B cell (primary cell): Measurements from ENCODE around the gene ZBTB33. TPM values are rescaled to one million over a fixed set of nuclear protein-coding genes. Genes with fewer than 3 reads are reported as not detected.

Source experiments
- ATAC-seq: fragments of 200-7000 bp; cut with Tn5 transposase; one replicate; pipeline ENCODE4 v1.10.0; 2021; ENCODE audit warnings: low read depth, mild to moderate bottlenecking, moderate number of reproducible peaks, moderate library complexity
- CTCF ChIA-PET: fragments of 350-600 bp; sonication (Branson Sonifier 250); formaldehyde crosslinking; loops from one replicate; lab custom pipeline; 2021; ENCODE audit warnings: antibody characterized with exemption, inconsistent platforms; lab: Charles Lee
- POLR2A ChIA-PET: fragments of 350-600 bp; sonication (Branson Sonifier 250); formaldehyde crosslinking; loops from one replicate; lab custom pipeline; 2021; ENCODE audit warnings: antibody characterized with exemption; lab: Charles Lee
- DNase-seq: peaks from one replicate; pipeline ENCODE4 v3.0.0; 2013
- H2AFZ ChIP-seq: 2 replicates; pipeline ENCODE4 v1.6.1; 2012; ENCODE audit warnings: mild to moderate bottlenecking, low read depth, low read length; ENCODE audit not compliant: insufficient read depth, poor library complexity, severe bottlenecking
- H3K27ac ChIP-seq, 2 donors: 1 replicate in 1 of 2; 2 replicates in 1 of 2; pipeline ENCODE4 v1.5.1; 2012 to 2013; ENCODE audit warnings: low read length in 2 of 2, mild to moderate bottlenecking in 2 of 2, moderate library complexity in 1 of 2
- H3K27me3 ChIP-seq, 4 experiments: fragments of 200-600 bp in 1 of 4; sonication (generic) in 1 of 4; replicated peaks in 1 of 4; 1 replicate in 2 of 4; 2 replicates in 2 of 4; pipeline versions ENCODE4 v1.6.1 to v1.7.0; 2013 to 2016; ENCODE audit warnings: low read length in 3 of 4, mild to moderate bottlenecking in 2 of 4, mixed read lengths in 1 of 4, moderate library complexity in 1 of 4; ENCODE audit not compliant: insufficient read depth in 4 of 4, control insufficient read depth in 3 of 4; ENCODE audit errors: control extremely low read depth in 1 of 4
- H3K36me3 ChIP-seq, 2 experiments: replicated peaks in 1 of 2; 1 replicate in 1 of 2; 2 replicates in 1 of 2; pipeline versions ENCODE4 v1.6.1 to v1.7.1; 2013; ENCODE audit warnings: low read length in 1 of 2; ENCODE audit not compliant: insufficient read depth in 2 of 2, control insufficient read depth in 1 of 2; ENCODE audit errors: control extremely low read depth in 1 of 2, extremely low read depth in 1 of 2
- H3K4me1 ChIP-seq, 2 donors: fragments of 200-600 bp in 1 of 2; sonication (generic) in 1 of 2; 1 replicate in 1 of 2; 2 replicates in 1 of 2; pipeline versions ENCODE4 v1.5.1 to v1.6.1; 2013 to 2017; ENCODE audit warnings: low read length in 2 of 2; ENCODE audit not compliant: control insufficient read depth in 2 of 2, insufficient read depth in 2 of 2
- H3K4me2 ChIP-seq: replicated peaks from 2 replicates; pipeline ENCODE3; 2012; ENCODE audit warnings: mild to moderate bottlenecking, low read depth, low read length; ENCODE audit not compliant: poor library complexity, severe bottlenecking
- H3K4me3 ChIP-seq, 5 experiments: fragments of 200-600 bp in 1 of 5; sonication (generic) in 1 of 5; 1 replicate in 3 of 5; 2 replicates in 2 of 5; pipeline versions ENCODE4 v1.5.1 to v1.7.0; 2011 to 2016; ENCODE audit warnings: low read length in 4 of 5, mild to moderate bottlenecking in 4 of 5, low read depth in 2 of 5, control low read depth in 1 of 5, moderate library complexity in 1 of 5; ENCODE audit not compliant: insufficient read depth in 1 of 5; ENCODE audit errors: control extremely low read depth in 1 of 5, extremely low read depth in 1 of 5
- H3K79me2 ChIP-seq: fragments of 200-600 bp; sonication (generic); one replicate; pipeline ENCODE4 v1.6.0; 2016; ENCODE audit warnings: low read length; ENCODE audit not compliant: control insufficient read depth, insufficient read depth
- H3K9ac ChIP-seq: fragments of 200-600 bp; sonication (generic); 2 replicates; pipeline ENCODE4 v1.6.1; 2017; ENCODE audit warnings: mild to moderate bottlenecking, low read length, moderate library complexity
- H3K9me3 ChIP-seq, 3 donors: one replicate each; pipeline versions ENCODE4 v1.6.1 to v1.7.1; 2013; ENCODE audit warnings: low read length in 2 of 3; ENCODE audit not compliant: control insufficient read depth in 2 of 3, insufficient read depth in 1 of 3; ENCODE audit errors: control extremely low read depth in 1 of 3
- H4K20me1 ChIP-seq: 2 replicates; pipeline ENCODE4 v1.6.0; 2012; ENCODE audit warnings: mild to moderate bottlenecking, low read length; ENCODE audit not compliant: insufficient read depth, control insufficient read depth, poor library complexity, severe bottlenecking
- H3K27ac Mint-ChIP-seq: one replicate; pipeline ENCODE4 v1.8.0; 2021; ENCODE audit warnings: mixed read lengths
- H3K27me3 Mint-ChIP-seq: one replicate; pipeline ENCODE4 v1.8.0; 2021; ENCODE audit warnings: mixed read lengths
- H3K4me1 Mint-ChIP-seq: one replicate; pipeline ENCODE4 v1.8.0; 2021; ENCODE audit warnings: mixed read lengths
- H3K4me3 Mint-ChIP-seq: one replicate; pipeline ENCODE4 v1.8.0; 2021; ENCODE audit warnings: mixed read lengths
- H3K9me3 Mint-ChIP-seq: one replicate; pipeline ENCODE4 v1.8.0; 2022; ENCODE audit warnings: mixed read lengths; ENCODE audit not compliant: insufficient read depth
- CTCF ChIP-seq: fragments of 200-600 bp; IDR thresholded peaks from one replicate; pipeline ENCODE4 v1.8.0; 2022; ENCODE audit warnings: antibody characterized with exemption, mild to moderate bottlenecking
- EZH2 ChIP-seq: IDR thresholded peaks from 2 replicates; pipeline ENCODE4 v1.6.1; 2012; ENCODE audit warnings: borderline replicate concordance, low read depth, mild to moderate bottlenecking, moderate library complexity, low read length; ENCODE audit not compliant: insufficient read depth, poor library complexity, severe bottlenecking
- WGBS: methylation state at CpG from one replicate; pipeline ENCODE4 v1.1.5; 2013; ENCODE audit warnings: missing lambda C conversion rate; ENCODE audit not compliant: insufficient coverage; 5-methylcytosine and 5-hydroxymethylcytosine counted together
- intact Hi-C: fragments of 100-400 bp; cut with micrococcal nuclease; formaldehyde crosslinking; loops from one replicate; pipeline ENCODE4 v1.10.0; 2022
- polyA plus RNA-seq: library from polyadenylated mRNA; depleted of rRNA; stranded (reverse); fragments of >200 nt; gene quantifications from 2 replicates; pipeline ENCODE4 v1.2.3, GENCODE V29; 2012
- total RNA-seq, 2 donors: library from RNA; stranded (reverse); fragments of 120-200 nt in 1 of 2; gene quantifications; 1 replicate in 1 of 2; 2 replicates in 1 of 2; pipeline versions ENCODE4 v1.2.3 to v1.2.4, GENCODE V29; 2013 to 2022

Gene ZBTB33
- total and polyA plus RNA-seq, 2 donors (not counting 1 experiment from before 2014, with no cell fraction given), result 4.6 to 21.6 TPM

GRCh38 chrX:120260369-120260768 lies 9.8 kb downstream of the ZBTB33 start:
- H3K9me3 ChIP-seq, result no peaks in the 10 kb centered on the region
- no peak for ATAC-seq
- no peaks in the 10 kb centered on the region for H3K9me3 Mint-ChIP-seq
- no CpG with 5 or more reads among the region's 3 CpGs for WGBS
- ChIA-PET POLR2A (no interaction called here), CTCF (no interaction called here)
- H3K27me3 ChIP-seq, result no peaks in the 10 kb centered on the region
- H3K4me1 ChIP-seq, result peaks cover 8 to 12% of the 10 kb centered on the region in 2 donors
- no peaks in the 10 kb centered on the region for H3K27me3 Mint-ChIP-seq
- no peak overlapping the region for H3K9ac ChIP-seq
- peaks cover 0 to 6% of the 10 kb centered on the region in 2 experiments for H3K36me3 ChIP-seq
- H3K79me2 ChIP-seq, result no peaks in the 10 kb centered on the region
- TF ChIP-seq CTCF, result no peak
- TF ChIP-seq EZH2, result no peak
- no peak for DNase-seq
- no peak overlapping the region for H3K4me3 Mint-ChIP-seq
- no peak overlapping the region for H3K27ac Mint-ChIP-seq
- intact Hi-C loops, result no loop called here
- no peak overlapping the region for H3K27ac ChIP-seq
- no peak overlapping the region for H3K4me3 ChIP-seq
- no peak overlapping the region for H3K4me2 ChIP-seq
- no peak overlapping the region for H2AFZ ChIP-seq
- no peaks in the 10 kb centered on the region for H4K20me1 ChIP-seq
- peaks cover 13% of the 10 kb centered on the region for H3K4me1 Mint-ChIP-seq

GRCh38 chrX:120262859-120263708 lies 12.5 kb downstream of the ZBTB33 start:
- H2AFZ ChIP-seq, result no peak overlapping the region
- H3K4me2 ChIP-seq, result no peak overlapping the region
- peaks cover 12% of the 10 kb centered on the region for H3K4me1 Mint-ChIP-seq
- POLR2A ChIA-PET, result no interaction called here
- ATAC-seq (no peak), DNase-seq (no peak)
- TF ChIP-seq CTCF (no peak), EZH2 (no peak)
- H3K27me3 Mint-ChIP-seq, result no peaks in the 10 kb centered on the region
- CTCF ChIA-PET, result no interaction called here
- H3K9ac ChIP-seq, result no peak overlapping the region
- no peaks in the 10 kb centered on the region for H3K36me3 ChIP-seq
- H3K79me2 ChIP-seq, result no peaks in the 10 kb centered on the region
- no peak overlapping the region for H3K27ac ChIP-seq
- 75% methylated on average over 4 of the region's 8 CpGs for WGBS
- no peaks in the 10 kb centered on the region for H4K20me1 ChIP-seq
- H3K27me3 ChIP-seq, result no peaks in the 10 kb centered on the region
- H3K4me1 ChIP-seq, result peaks cover 8 to 12% of the 10 kb centered on the region in 2 donors
- no peaks in the 10 kb centered on the region for H3K9me3 Mint-ChIP-seq
- H3K4me3 Mint-ChIP-seq, result no peak overlapping the region
- intact Hi-C loops, result no loop called here
- no peaks in the 10 kb centered on the region for H3K9me3 ChIP-seq
- H3K27ac Mint-ChIP-seq, result no peak overlapping the region
- no peak overlapping the region for H3K4me3 ChIP-seq
